GM04503 (cell line): ENCODE measurements around the gene NFATC4.
"Not testable (repeated sequence)": the region's sequence is repeated elsewhere in the genome, so short reads cannot be mapped to it uniquely, and the experiment has no call there.

Experiments used
- DNase-seq: peaks from one replicate; pipeline ENCODE4 v3.0.0-alpha.2; 2012; ENCODE audit warnings: low read depth

NFATC4 gene

DNA sequence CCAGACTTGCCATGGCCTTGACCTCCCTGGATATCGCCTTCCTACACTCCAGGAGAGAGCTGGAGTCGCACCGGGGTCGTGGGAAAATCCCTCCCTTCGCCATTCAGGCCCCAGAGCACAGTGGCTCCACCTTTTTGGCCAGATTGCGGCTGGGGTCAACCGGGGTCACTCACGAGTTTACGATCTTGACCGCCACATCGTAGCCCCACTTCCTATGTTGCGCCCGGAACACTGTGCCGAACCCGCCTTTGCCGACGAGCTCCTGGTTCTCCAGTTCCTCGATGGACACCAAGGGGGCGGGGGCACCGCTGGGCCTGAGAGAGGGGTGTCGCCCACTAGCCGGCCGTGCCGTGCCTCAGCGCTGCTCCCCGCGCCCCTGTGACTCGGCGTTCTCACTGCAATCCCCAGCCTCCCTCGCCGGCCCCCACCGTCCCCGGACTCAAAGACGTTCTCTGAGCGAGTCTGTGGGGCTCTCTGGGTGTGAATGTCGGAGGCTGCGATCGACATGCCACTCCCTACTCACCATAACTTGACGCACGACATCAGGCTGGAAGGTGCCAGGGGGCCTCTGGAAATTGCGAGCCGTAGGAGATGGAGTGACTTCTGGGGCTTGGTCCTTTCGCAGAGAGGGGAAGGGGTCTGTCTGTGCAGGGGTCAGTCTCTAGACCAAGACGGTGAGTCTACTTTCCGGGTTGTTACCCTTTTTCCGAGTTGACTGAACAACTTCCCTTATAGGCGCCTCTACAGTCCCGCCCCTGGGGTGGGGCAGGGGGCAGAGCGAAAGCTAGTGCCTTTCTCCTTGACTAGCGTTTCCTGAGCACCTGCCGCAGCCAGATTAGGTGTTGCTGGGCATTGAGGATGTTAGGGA, 28.5 kb upstream of the NFATC4 start, which contains the start of gene RIPK3:
Gene RIPK3 (minus strand): TSS at position 708 of the 868 bp plus-strand sequence. CDS start 165 bp downstream, at position 543.
- no peak for DNase-seq

DNA sequence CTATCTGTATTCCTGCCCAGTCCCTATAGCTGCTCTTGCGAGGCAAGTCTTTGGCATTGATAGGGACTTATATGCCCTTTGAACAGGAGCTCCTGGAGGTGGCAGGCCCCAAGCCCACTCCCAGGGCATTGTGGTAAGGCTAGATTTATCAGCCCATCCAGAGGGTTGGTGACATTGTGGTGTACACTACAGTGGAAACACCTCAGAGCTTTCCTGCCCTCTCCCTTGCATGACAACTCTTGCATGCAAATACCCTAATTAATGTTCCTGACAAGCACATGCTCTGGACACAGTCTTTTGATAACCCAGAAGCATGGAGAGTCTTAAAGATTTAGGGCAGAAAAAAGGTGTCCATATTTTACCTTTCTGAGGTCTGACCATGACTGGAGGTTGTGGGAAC, 27.4 kb upstream of the NFATC4 start:
- no peak for DNase-seq

DNA sequence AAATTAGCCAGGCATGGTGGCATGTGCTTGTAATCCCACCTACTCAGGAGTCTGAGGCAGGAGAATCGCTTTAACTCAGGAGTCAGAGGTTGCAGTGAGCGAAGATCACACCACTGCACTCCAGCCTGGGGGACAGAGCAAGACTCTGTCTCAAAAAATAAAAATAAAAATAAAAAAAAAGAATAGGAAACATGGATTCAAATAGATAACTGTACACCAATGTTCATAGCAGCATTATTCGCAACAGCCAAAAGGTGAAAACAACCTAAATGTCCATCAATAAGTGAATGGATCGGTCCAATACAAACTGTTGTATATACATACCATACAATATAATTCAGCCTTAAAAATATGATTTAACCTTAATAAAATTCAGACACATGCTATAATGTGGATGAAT, 25.1 kb upstream of the NFATC4 start:
- DNase-seq = no peak

DNA sequence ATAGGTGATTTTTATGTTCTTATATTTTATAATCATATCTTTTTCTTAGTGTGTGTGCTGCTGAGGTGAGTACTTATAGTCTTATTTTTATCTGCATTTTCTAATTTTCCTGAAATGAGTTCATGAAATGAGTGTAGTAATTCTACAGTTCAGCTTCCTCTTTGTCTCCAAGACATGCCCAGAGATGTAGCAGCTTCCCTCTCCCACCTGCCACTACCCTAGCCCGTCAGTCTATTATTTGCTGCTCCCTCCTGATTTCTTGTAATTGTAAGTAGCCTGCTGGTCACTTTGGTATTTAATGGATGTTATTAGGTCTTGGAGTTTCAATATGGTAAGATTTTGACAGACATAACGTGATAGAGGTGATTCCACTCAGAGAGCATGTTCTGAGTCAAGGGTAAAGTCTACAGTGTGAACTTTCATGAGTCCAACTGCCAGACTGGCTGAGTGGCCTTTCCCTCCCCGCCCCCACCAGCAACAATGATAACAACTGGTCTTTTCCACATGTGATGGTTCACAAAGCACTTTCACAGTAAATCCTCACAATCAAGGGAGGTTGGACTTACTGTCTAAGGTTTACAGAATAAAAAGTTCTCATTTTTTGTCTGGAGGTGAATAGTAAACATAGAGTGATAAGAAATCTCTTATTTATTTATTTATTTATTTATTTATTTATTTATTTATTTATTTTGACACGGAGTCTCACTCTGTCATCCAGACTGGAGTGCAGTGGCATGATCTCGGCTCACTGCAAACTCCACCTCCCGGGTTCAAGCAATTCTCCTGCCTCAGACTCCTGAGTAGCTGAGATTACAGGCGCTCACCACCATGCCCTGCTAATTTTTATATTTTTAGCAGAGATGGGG, 24.0 kb upstream of the NFATC4 start:
- no peak for DNase-seq

DNA sequence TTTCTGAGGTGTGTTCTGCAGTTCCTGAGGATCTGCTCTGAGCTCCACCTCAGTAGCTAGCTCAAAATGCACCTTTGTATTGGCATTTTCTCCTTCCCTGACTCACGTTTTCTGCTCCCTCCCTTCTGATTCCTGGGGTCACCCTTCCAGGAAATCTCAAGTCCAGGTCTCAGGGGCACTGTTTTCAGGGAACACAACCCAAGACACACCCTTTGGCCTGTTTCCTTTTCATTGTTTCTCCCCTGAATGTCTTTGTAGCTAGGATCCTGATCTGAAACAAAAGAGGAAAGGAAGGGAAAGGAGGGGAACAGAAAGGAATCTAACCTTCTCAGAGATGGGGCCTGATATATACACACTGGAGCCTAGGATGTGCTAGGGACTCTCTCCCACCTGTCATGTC, 20.9 kb upstream of the NFATC4 start:
- no peak for DNase-seq

DNA sequence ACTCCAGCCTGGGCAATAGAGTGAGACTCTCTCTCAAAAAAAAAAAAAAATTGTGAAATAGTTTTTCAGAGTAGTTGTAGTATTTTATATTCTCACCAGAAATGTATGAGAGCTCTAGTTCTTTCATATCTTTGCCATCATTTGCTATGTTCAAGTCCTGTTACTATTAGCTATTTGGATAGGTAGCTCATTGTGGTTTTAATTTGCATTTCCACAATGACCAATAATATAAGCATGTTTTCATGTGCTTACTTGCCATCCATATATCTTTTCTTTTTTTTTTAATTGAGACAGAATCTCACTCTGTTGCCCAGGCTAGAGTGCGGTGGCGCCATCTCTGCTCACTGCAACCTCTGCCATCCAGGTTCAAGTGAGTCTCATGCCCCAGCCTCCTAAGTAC, 19.8 kb upstream of the NFATC4 start:
- no peak for DNase-seq

DNA sequence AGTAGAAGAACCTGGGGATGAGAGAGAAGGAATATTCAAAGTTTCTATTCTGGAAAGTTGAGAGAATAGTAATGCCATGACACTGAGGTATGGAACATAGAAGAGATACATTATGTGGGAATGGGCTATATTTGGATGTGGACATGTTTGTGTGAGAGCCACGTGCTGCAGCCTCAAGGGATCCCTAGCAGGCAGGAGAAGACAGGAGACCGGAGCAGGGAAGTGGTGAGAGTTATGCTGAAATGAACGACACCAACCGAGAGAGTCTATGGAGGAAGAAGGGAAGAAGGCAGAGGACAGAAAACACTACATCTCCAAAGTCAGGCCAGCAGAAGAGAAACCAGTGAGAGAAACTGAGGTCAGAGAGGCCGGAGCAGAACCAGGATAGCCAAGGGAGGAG, 18.2 kb upstream of the NFATC4 start:
- no peak for DNase-seq

DNA sequence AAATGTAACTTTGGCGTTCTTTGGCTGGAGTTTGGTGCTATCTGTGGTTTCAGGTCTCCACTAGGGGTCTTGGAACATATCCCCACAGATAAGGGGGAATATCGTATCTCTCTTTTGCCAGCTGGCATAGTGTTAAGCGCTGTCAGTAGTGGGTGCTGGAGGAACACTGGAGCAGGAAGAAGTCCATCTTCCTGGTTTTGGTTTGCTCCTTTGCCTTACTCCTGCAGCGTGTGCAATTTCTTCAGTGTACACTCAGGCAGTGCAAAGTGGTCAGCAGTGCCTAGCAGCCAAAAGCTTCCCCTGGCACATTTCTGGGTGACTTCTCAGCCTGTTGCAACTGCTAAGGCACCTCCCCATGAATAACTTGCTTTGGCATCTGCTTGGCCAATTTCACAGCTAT, 16.5 kb upstream of the NFATC4 start:
- no peak for DNase-seq

DNA sequence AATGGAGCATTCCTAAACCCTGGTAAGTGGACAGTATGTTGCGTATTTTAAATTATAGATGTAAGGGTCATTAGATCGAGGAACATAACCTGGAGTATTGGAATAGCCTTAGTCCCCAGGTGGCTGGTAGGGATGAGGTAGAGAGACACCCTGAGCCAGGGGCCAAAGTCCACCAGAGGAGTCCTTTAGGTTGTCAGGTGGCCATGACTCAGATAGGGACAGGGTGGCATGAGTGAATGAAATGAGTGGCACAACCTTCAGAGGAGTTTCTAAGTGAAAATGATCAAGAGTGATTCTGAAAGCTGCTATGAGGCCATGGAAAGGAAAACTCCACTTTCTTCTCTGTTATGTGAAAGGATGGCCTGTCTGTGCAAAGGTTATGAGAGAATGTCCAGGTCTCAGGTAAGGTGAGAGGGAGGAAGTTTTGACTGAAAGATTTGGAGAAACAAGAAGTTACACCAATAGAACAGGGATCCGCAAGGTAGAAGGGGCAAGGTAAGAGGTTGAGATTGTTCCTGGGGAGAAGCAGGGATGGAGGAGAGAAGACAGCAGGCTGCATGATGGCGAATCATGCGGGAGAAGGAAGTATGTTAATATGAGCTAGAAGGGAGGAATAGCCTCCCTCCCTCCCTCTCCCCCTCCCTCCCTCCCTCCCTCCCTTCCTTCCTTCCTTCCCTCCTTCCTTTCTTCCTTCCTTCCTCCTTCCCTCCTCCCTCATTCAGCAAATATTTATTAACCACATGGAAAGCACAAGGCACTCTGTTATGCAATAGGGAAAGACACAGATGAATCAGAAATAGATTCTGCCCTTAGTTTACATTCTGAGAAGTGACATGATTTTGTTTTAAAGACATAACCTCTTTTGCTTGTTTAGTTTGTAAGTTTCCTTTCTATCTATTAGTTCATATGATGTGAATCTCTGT, 14.2 kb upstream of the NFATC4 start:
- DNase-seq = peak; percentile 53

DNA sequence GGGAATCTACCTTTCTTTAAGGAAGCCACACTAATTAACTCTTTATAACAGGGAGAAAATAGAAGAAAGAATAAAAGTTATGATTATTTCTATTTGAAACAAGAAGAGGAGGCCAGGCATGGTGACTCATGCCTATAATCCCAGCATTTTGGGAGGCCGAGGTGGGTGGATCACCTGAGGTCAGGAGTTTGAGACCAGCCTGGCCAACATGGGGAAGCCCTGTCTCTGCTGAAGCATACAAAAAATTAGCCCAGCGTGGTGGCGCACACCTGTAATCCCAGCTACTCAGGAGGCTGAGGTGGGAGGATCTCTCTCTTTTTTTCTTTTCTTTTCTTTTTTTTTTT, 13.5 kb upstream of the NFATC4 start:
- not testable (repeated sequence) for DNase-seq

DNA sequence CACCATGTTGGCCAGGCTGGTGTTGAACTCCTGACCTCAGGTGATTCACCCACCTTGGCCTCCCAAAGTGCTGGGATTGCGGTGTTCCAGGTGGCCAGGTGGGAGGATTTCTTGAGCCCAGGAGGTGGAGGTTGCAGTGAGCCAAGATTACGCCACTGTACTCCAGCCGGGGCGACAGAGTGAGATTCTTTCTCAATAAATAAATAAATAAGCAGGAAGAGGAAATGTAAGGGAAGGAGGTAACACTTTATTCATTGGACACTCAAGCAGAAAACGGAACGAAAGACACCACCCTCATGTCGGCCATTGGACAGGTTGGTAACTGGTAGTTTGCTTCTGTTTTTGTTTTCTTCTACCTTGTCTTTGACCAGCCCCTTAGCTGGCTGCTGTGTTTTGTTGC, 13.0 kb upstream of the NFATC4 start:
- DNase-seq = no peak

DNA sequence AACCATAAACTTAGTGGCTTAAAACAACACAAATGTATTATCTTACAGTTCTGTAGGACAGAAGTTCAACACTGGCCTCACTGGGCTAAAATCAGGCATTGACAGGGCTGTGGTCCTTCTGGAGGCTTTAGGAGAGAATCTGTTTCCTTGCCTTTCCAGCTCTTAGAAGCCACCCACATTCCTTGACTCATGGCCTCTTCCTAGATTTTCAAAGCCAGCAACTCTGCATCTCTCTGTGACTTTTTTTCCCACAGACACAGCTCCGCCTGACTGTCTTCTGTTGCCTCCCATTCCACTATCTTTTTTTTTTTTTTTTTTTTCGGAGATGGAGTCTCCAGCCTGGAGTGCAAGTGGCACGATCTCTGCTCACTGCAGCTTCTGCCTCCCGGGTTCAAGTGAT, 11.8 kb upstream of the NFATC4 start:
- DNase-seq = no peak

DNA sequence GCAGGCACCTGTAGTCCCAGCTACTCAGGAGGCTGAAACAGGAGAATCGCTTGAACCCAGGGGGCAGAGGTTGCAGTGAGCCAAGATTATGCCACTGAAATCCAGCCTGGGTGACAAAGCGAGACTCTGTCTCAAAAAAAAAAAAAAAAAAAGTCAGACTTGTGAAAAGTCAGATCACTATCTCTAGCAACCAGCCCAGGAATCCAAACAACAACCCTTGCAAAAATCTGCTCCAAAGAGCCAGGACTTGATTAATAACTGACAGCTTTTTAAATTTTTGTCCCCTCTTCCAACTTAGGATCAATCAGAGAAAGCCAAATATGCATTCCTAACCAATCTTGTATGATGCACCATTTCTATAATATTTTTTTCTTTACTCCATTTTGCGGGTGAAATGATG, 7.7 kb upstream of the NFATC4 start:
- DNase-seq = no peak

DNA sequence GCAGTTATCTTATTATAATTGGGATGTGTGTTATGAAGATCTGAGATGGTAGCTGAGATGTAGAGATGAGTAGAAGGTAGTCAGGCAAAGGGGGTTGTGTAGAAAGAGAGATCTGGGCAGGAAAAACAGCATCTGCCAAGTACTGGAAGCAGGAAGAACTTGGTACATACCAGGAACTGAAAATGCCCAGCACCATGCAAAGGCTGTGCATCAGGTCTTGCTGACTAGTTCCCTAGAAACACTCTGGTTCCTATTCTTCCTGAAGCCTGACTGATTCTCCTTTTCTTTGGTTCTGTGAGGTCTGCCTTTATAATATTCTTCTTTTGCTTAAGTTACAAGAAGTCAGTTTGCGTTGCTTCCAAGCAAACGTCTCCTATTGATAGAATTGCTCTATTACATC, 6.7 kb upstream of the NFATC4 start:
- DNase-seq = no peak

DNA sequence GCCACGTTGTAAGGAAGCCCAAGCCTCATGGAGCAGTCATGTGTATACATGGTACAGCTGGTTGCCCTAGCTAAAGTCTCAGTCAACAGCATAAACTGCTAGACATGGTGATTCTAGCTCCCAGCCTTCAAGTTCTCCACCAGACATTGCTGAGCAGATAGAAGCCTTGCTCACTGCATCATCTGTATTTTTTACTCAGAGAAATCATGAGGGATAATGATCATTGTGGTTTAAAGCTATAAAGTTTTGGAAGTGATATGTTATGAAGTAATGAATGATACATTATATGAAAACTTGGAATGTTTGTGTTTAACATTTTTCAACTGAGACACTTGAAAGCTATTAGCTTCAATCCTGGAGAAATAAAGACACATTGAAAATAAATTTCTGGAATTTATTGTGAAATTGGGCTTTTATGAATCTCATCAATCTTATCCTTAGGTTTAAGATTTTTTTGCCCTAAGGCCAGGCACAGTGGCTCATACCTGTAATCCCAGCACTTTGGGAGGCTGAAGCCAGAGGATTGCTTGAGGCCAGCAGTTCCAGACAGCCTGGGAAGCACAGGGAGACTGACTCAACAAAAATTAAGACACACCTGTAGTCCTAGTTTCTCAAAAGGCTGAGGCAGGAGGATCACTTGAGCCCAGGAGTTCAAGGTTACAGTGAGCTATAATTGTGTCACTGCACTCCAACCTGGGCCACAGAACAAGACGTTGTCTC, 5.6 kb upstream of the NFATC4 start:
- peak; percentile 86 for DNase-seq

DNA sequence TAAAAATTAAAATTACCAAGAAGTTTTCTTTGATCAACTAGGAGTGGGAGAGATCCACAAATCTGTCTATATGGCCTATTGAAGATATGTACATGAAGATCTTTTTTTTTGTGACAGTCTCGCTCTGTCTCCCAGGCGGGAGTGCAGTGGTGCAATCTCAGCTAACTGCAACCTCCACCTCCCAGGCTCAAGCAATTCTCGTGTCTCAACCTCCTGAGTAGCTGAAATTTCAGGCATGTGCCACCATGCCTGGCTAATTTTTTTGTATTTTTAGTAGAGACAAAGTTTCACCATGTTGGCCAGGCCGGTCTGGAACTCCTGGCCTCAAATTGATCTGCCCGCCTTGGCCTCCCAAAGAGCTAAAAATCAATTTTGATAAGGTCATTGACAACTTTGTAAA, 4.6 kb upstream of the NFATC4 start:
- no peak for DNase-seq

DNA sequence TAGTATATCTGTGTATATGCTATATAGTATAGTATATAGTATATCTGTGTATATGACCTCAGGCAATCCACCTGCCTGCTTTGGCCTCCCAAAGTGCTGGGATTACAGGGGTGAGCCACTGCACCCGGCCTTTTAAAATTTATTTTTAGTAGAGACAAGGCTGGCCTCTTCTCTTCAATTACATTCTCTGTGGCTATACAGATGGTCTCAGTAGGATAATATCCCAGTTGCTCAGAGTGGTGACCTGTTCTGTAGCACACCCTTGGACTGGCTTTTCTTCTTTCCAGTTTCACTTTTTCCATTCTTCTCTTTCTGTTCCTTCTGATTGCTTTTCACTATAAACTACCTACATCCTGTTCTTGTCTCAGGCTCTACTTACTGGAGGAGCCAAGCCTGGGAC, 3.1 kb upstream of the NFATC4 start:
- no peak for DNase-seq

DNA sequence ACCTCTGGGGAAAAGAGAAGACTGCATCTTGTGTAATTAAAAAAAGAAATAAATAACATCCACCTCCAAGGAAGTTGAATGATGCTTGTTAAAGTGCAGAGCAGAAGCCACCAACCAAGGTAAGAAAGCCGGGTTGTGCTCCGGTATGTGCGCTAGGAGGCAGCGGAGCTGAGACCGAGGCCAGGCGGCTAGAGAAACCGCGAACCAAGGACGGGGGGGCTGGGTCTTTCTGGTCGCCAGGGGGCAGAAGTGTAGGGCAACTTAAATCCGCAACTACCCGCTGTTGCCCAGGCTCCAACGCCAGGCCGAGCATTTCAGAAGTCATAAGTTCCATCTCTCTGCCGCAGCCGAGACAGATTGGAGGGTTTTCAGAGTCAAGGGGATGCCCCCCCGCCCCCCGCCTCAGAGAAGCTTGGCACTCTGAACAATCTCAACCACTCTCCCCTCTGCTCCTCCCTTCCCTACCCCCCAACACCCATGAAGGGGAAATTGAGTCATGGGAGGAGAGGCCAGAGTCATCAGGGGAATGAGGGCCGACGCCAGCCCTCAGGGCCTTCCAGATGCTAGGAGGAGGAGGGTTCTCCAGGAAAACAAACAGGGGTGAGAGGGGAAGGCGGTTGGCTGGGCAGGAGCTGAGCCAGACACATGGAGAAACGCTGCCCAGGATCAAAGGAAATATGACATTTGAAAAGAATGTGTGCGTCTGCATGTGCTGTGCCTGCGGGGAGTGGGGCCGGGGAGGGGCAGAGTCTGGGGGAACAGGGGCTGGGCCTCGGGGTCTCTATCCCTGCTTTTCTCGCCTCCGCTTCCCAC, 2.2 kb upstream of the NFATC4 start:
- peak; percentile 74 for DNase-seq

DNA sequence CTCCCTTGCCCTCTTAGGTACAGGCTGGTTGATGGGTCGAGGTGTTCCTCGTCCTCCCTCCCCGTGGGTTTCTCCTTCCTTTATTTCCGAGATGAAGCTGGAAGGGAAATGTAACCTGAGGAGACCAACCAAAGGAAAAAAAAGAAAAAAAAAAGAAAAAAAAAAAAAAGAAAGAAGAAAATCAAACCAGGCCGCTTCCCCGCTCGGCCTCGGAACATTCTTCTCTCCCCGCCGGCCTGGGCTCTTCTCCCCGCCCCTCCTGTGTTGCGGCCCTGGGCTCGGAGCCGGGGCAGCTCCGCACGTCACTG, 1.6 kb upstream of the NFATC4 start:
- DNase-seq = no peak

DNA sequence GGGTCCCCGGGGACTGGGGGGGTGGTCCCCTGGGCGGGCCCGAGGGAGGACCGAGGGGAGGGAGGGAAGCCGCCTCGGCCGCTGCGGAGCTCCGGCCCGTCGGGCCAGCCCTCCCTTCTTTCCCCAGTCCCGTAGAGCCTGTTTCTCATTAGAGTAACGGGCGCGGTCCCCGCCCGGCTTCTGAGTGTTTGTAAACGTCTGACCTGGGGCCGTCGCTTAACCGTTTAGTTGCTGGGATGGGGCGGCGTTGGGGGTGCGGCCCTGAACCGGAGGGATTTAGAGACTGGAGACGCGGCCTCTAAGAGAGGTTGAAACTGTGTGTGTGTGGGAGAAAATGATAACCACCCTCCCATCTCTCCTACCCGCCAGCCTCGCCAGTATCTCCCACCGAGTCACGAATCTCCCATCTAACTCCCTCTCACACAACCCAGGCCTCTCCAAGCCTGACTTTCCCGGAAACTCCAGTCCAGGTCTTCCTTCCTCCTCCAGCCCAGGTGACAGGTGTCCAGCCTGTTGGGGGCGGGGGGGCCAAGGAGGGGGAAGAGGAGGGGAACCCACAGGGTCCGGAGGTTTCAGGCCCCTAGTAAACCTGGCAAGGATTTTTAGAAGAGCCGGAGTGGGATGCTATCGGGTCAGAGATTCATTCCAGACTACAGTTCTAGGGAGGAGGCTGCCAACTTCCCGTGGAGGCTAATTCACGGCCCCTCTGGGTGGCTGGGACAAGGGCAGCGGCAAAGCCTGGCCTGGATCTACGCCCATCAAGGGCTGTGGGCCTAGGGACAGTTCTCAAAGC, 1.1 kb upstream of the NFATC4 start:
- peak; percentile 88 for DNase-seq
